KMS-11 (cell line): ENCODE measurements around the gene TMEM167A.
"Not testable (repeated sequence)": the region's sequence is repeated elsewhere in the genome, so short reads cannot be mapped to it uniquely, and the experiment has no call there.

Experiments
- H2AFZ ChIP-seq: fragments of 200-600 bp; sonication (generic); 2 replicates; pipeline ENCODE4 v1.6.1; 2016; ENCODE audit warnings: antibody characterized with exemption, mixed run types, low read depth
- H3K27ac ChIP-seq: fragments of 200-600 bp; sonication (generic); 2 replicates; pipeline ENCODE4 v1.6.1; 2016; ENCODE audit warnings: mild to moderate bottlenecking, mixed run types
- H3K27me3 ChIP-seq: fragments of 200-600 bp; sonication (generic); 2 replicates; pipeline ENCODE4 v1.6.1; 2017; ENCODE audit warnings: mild to moderate bottlenecking, low read depth, mixed run types, moderate library complexity; ENCODE audit not compliant: insufficient read depth
- H3K36me3 ChIP-seq: fragments of 200-600 bp; sonication (generic); 2 replicates; pipeline ENCODE4 v1.6.1; 2017; ENCODE audit warnings: mild to moderate bottlenecking, mixed run types; ENCODE audit not compliant: insufficient read depth
- H3K4me1 ChIP-seq: fragments of 200-600 bp; sonication (generic); 2 replicates; pipeline ENCODE4 v1.6.1; 2016; ENCODE audit warnings: mild to moderate bottlenecking, low read depth, mixed run types; ENCODE audit not compliant: poor library complexity, severe bottlenecking
- H3K4me2 ChIP-seq: fragments of 200-600 bp; sonication (generic); 2 replicates; pipeline ENCODE4 v1.7.0; 2016; ENCODE audit warnings: mild to moderate bottlenecking, mixed run types
- H3K4me3 ChIP-seq: fragments of 200-600 bp; sonication (generic); IDR thresholded peaks from 2 replicates; pipeline ENCODE4 v1.6.1; 2017; ENCODE audit warnings: low read depth, low read length, mixed read lengths; ENCODE audit not compliant: insufficient read depth
- H3K79me2 ChIP-seq: fragments of 200-600 bp; sonication (generic); 2 replicates; pipeline ENCODE4 v1.6.1; 2016; ENCODE audit warnings: low read depth, mixed run types; ENCODE audit not compliant: insufficient read depth
- H3K9ac ChIP-seq: fragments of 200-600 bp; sonication (generic); 2 replicates; pipeline ENCODE4 v1.6.1; 2016; ENCODE audit warnings: mild to moderate bottlenecking, mixed run types
- H4K20me1 ChIP-seq: fragments of 200-600 bp; sonication (generic); 2 replicates; pipeline ENCODE4 v1.6.1; 2016; ENCODE audit warnings: mild to moderate bottlenecking, mixed run types; ENCODE audit not compliant: insufficient read depth
- CTCF ChIP-seq: fragments of 200-600 bp; sonication (generic); conservative IDR thresholded peaks from 2 replicates; pipeline ENCODE4 v1.6.1; 2017; ENCODE audit warnings: low read depth, mild to moderate bottlenecking, antibody characterized with exemption, low read length, moderate library complexity, mixed read lengths

Gene TMEM167A

DNA sequence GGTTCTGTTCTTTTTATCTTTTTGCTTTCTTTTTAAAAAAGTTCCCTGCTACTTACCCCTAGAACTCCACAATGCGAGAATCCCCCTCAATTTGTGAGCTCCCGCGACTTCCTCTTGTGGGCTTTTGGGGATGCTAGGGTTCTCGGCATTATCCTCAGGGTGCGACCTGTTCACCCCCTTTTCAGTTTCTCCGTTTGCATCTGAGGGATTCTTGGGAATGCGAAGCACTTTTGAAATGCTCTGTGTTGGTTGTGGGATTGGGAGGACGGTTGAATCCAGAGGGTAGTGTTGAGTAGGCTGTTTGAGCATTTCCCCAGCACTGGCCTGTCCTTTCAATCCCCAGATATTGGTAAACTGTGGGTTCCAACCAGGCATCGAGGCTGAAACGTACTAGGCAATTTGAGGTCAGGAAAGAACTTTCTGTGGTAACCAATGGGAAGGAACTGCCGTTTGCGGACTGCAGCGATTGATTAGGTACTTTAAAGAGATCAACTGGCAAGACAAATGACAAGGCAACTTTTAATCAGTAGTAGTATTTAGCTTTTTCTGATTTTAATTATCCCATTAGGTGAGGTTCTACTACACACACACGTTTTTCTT is 568 bp upstream of the TMEM167A start:
- no peak for TF ChIP-seq CTCF
- H3K27ac ChIP-seq = peak overlapping the region; percentile 90
- H3K27me3 ChIP-seq = no peaks in the 10 kb centered on the region
- H2AFZ ChIP-seq = peak overlapping the region; percentile 99
- H3K36me3 ChIP-seq = no peaks in the 10 kb centered on the region
- H3K4me2 ChIP-seq = peak overlapping the region; percentile 92
- no peaks in the 10 kb centered on the region for H4K20me1 ChIP-seq
- peaks cover 31% of the 10 kb centered on the region for H3K4me1 ChIP-seq
- peaks cover 63% of the 10 kb centered on the region for H3K79me2 ChIP-seq
- peak overlapping the region; percentile 62 for H3K4me3 ChIP-seq
- H3K9ac ChIP-seq = peak overlapping the region; percentile 90

DNA sequence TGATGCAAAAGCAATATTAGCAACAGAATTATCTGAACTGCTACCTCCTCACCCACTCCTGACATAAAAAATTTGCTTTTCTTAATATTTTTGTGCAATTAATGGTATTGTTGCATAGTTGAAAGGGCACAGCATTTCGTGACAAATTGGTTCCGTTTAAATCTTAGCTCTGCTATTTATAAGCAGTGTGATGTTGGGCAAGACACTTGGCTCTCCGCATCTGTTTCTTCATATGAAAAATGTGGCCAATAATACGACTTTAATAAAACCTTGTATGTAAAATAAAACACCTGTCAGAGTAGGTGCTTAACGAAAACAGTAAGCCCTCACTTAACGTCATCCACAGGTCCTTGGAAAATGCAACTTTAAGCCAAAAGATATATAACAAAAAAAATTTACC is 4.2 kb downstream of the TMEM167A start:
- Histone ChIP-seq H3K9ac (no peak overlapping the region), H3K79me2 (peaks cover 95% of the 10 kb centered on the region), H3K27ac (no peak overlapping the region), H3K4me1 (peaks cover 39% of the 10 kb centered on the region), H3K36me3 (no peaks in the 10 kb centered on the region), H3K4me2 (no peak overlapping the region; the same call in 1 of the 2 replicates), H3K4me3 (no peak overlapping the region), H2AFZ (no peak overlapping the region), H4K20me1 (peaks cover 16% of the 10 kb centered on the region; the same call in 1 of the 2 replicates), H3K27me3 (no peaks in the 10 kb centered on the region)
- no peak for TF ChIP-seq CTCF

GRCh38 chr5:83071286-83072051 is 5.7 kb downstream of the TMEM167A start:
- H2AFZ ChIP-seq = no peak overlapping the region
- no peaks in the 10 kb centered on the region for H3K27me3 ChIP-seq
- H3K79me2 ChIP-seq = peaks cover 100% of the 10 kb centered on the region
- TF ChIP-seq CTCF = no peak
- H3K27ac ChIP-seq = no peak overlapping the region
- H3K4me3 ChIP-seq = no peak overlapping the region
- H3K4me1 ChIP-seq = peaks cover 47% of the 10 kb centered on the region
- H3K4me2 ChIP-seq = peak overlapping the region; percentile 30
- H3K9ac ChIP-seq = no peak overlapping the region
- H4K20me1 ChIP-seq = peaks cover 16% of the 10 kb centered on the region; the same call in 1 of the 2 replicates
- H3K36me3 ChIP-seq = no peaks in the 10 kb centered on the region

GRCh38 chr5:83069096-83069799 is 7.9 kb downstream of the TMEM167A start:
- peaks cover 16% of the 10 kb centered on the region; the same call in 1 of the 2 replicates for H4K20me1 ChIP-seq
- TF ChIP-seq CTCF = no peak
- H3K4me2 ChIP-seq = no peak overlapping the region
- peaks cover 100% of the 10 kb centered on the region for H3K79me2 ChIP-seq
- H3K27me3 ChIP-seq = no peaks in the 10 kb centered on the region
- no peak overlapping the region for H3K27ac ChIP-seq
- H3K36me3 ChIP-seq = peaks cover 2% of the 10 kb centered on the region; the same call in 1 of the 2 replicates
- no peak overlapping the region for H3K4me3 ChIP-seq
- peaks cover 35% of the 10 kb centered on the region for H3K4me1 ChIP-seq
- no peak overlapping the region for H2AFZ ChIP-seq
- H3K9ac ChIP-seq = no peak overlapping the region

DNA sequence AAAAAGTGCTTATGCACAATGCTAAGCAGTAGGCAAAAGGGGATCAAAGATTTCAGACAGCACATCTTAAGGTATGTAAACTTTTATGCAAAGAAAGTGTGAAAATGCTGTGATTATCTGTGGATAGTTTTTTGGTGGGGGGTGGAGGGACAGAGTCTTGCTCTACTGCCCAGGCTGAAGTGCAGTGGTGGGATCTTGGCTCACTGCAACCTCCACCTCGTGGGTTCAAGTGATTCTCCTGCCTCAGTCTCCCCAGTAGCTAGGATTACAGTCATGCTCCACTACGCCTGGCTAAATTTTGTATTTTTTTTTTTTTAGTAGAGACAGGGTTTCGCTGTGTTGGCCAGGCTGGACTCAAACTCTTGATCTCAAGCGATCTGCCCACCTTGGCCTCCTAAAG is 9.8 kb downstream of the TMEM167A start:
- H3K36me3 ChIP-seq, H3K4me2 ChIP-seq, H3K27me3 ChIP-seq, H3K27ac ChIP-seq, H3K4me3 ChIP-seq, H3K9ac ChIP-seq, H2AFZ ChIP-seq: not testable (repeated sequence)
- peaks cover 38% of the 10 kb centered on the region for H3K4me1 ChIP-seq
- H4K20me1 ChIP-seq = peaks cover 16% of the 10 kb centered on the region; the same call in 1 of the 2 replicates
- H3K79me2 ChIP-seq = peaks cover 97% of the 10 kb centered on the region
